Liver (tissue), 9 donors: Measurements from ENCODE around the gene MAP2K3. TPM values are rescaled to one million over a fixed set of nuclear protein-coding genes. Genes with fewer than 3 reads are reported as not detected.

Experiments
- DNase-seq: peaks from one replicate; pipeline ENCODE4 v3.0.0-alpha.2; 2017; ENCODE audit warnings: low spot score
- H3K27ac ChIP-seq, 2 donors: one replicate each; pipeline ENCODE4 v1.7.0; 2013; ENCODE audit warnings: inconsistent platforms in 2 of 2, low read length in 2 of 2, control low read depth in 1 of 2, low read depth in 1 of 2, mild to moderate bottlenecking in 1 of 2
- H3K27me3 ChIP-seq, 4 donors: one replicate each; pipeline versions ENCODE4 v1.6.1 to v1.7.0; 2013; ENCODE audit warnings: low read length in 3 of 4, inconsistent platforms in 1 of 4, mild to moderate bottlenecking in 1 of 4, moderate library complexity in 1 of 4; ENCODE audit not compliant: control insufficient read depth in 4 of 4, insufficient read depth in 4 of 4
- H3K36me3 ChIP-seq, 4 donors: one replicate each; pipeline versions ENCODE4 v1.6.1 to v1.7.0; 2013; ENCODE audit warnings: low read length in 3 of 4, mild to moderate bottlenecking in 3 of 4, low read depth in 1 of 4, moderate library complexity in 1 of 4; ENCODE audit not compliant: control insufficient read depth in 4 of 4, insufficient read depth in 3 of 4
- H3K4me1 ChIP-seq, 4 donors: one replicate each; pipeline versions ENCODE4 v1.6.1 to v1.7.0; 2013; ENCODE audit warnings: low read length in 3 of 4, mild to moderate bottlenecking in 3 of 4, moderate library complexity in 1 of 4; ENCODE audit not compliant: control insufficient read depth in 4 of 4, insufficient read depth in 4 of 4
- H3K4me3 ChIP-seq, 3 donors: one replicate each; pipeline versions ENCODE4 v1.6.1 to v1.7.0; 2013; ENCODE audit warnings: low read length in 3 of 3, control low read depth in 1 of 3, low read depth in 1 of 3, mild to moderate bottlenecking in 1 of 3
- H3K9ac ChIP-seq, 2 donors: one replicate each; pipeline ENCODE4 v1.7.0; 2013; ENCODE audit warnings: low read length in 2 of 2, mild to moderate bottlenecking in 2 of 2, moderate library complexity in 2 of 2, control low read depth in 1 of 2, low read depth in 1 of 2
- H3K9me3 ChIP-seq, 4 donors: one replicate each; pipeline versions ENCODE4 v1.6.1 to v1.7.0; 2013; ENCODE audit warnings: low read length in 3 of 4; ENCODE audit not compliant: control insufficient read depth in 4 of 4
- EGR1 ChIP-seq, 2 donors: IDR thresholded peaks; 2 replicates each; pipeline ENCODE4 v1.6.1; 2016 to 2018; ENCODE audit warnings: antibody characterized with exemption in 2 of 2, low read depth in 2 of 2
- FOXA1 ChIP-seq: IDR thresholded peaks from 2 replicates; pipeline ENCODE4 v1.6.1; 2016; ENCODE audit warnings: antibody characterized with exemption
- FOXA2 ChIP-seq: IDR thresholded peaks from 2 replicates; pipeline ENCODE4 v1.6.1; 2016; ENCODE audit warnings: antibody characterized with exemption
- GABPA ChIP-seq, 2 donors: IDR thresholded peaks in 1 of 2; conservative IDR thresholded peaks in 1 of 2; 2 replicates each; pipeline ENCODE4 v1.6.1; 2016; ENCODE audit warnings: antibody characterized with exemption in 2 of 2, mild to moderate bottlenecking in 1 of 2, moderate library complexity in 1 of 2
- HNF4A ChIP-seq, 2 donors: conservative IDR thresholded peaks; 2 replicates each; pipeline ENCODE4 v1.6.1; 2016; ENCODE audit warnings: antibody characterized with exemption in 2 of 2, mild to moderate bottlenecking in 2 of 2
- HNF4G ChIP-seq: IDR thresholded peaks from 2 replicates; pipeline ENCODE4 v1.6.1; 2016; ENCODE audit warnings: antibody characterized with exemption
- JUND ChIP-seq, 2 donors: IDR thresholded peaks; 2 replicates each; pipeline ENCODE4 v1.6.1; 2016; ENCODE audit warnings: antibody characterized with exemption in 2 of 2
- NR2F2 ChIP-seq: IDR thresholded peaks from 2 replicates; pipeline ENCODE4 v1.6.1; 2016; ENCODE audit warnings: antibody characterized with exemption
- RAD21 ChIP-seq, 2 donors: IDR thresholded peaks; 2 replicates each; pipeline ENCODE4 v1.6.1; 2016; ENCODE audit warnings: antibody characterized with exemption in 2 of 2, mild to moderate bottlenecking in 2 of 2
- RXRA ChIP-seq, 2 donors: IDR thresholded peaks; 2 replicates each; pipeline ENCODE4 v1.6.1; 2017 to 2018; ENCODE audit warnings: antibody characterized with exemption in 2 of 2, mild to moderate bottlenecking in 1 of 2
- SP1 ChIP-seq: IDR thresholded peaks from 2 replicates; pipeline ENCODE4 v1.6.1; 2018; ENCODE audit warnings: antibody characterized with exemption, mild to moderate bottlenecking
- TAF1 ChIP-seq: conservative IDR thresholded peaks from 2 replicates; pipeline ENCODE4 v1.6.1; 2016; ENCODE audit warnings: antibody characterized with exemption, mild to moderate bottlenecking
- YY1 ChIP-seq: IDR thresholded peaks from 2 replicates; pipeline ENCODE4 v1.6.1; 2016; ENCODE audit warnings: antibody characterized with exemption, mild to moderate bottlenecking
- WGBS: extraction: QIAGEN DNeasy Blood & Tissue Kit; methylation state at CpG from one replicate; pipeline ENCODE4 v1.1.7; 2013; 5-methylcytosine and 5-hydroxymethylcytosine counted together
- polyA plus RNA-seq, 2 donors: library from polyadenylated mRNA; stranded (reverse) in 1 of 2; unstranded in 1 of 2; fragments of 200-250 nt in 1 of 2; fragments of >200 nt in 1 of 2; fragmentation: Nextera tagmentation in 1 of 2; extraction: Ambion mirVana in 1 of 2; gene quantifications; one replicate each; pipeline versions ENCODE4 v1.2.1 to v1.2.3, GENCODE V29; 2013 to 2015
- total RNA-seq, 2 donors: library from RNA; depleted of rRNA; stranded (reverse); fragments of >200 nt; gene quantifications; one replicate each; pipeline ENCODE4 v1.2.3, GENCODE V29; 2014
- TF ChIP-seq, protein P1 (sequence below): IDR thresholded peaks from 2 replicates; pipeline ENCODE4 v1.6.1; 2016; ENCODE audit warnings: antibody characterized with exemption
- TF ChIP-seq, protein P2 (sequence below): fragments of 150-350 bp; IDR thresholded peaks from 2 replicates; pipeline ENCODE4 v1.5.1; 2017; ENCODE audit warnings: improper control_type of control experiment, low read depth, low read length; ENCODE audit not compliant: missing input control
- TF ChIP-seq, protein P3 (sequence below): IDR thresholded peaks from 2 replicates; pipeline ENCODE4 v1.6.1; 2016; ENCODE audit warnings: antibody characterized with exemption, mild to moderate bottlenecking
- TF ChIP-seq, protein P4 (sequence below): IDR thresholded peaks from 2 replicates; pipeline ENCODE4 v1.6.1; 2016; ENCODE audit warnings: antibody characterized with exemption
- TF ChIP-seq, protein P5 (sequence below): IDR thresholded peaks from 2 replicates; pipeline ENCODE4 v1.6.1; 2016; ENCODE audit warnings: antibody characterized with exemption
- donor health status: healthy.
- donor health status: healthy.
- donor health status: healthy.
- donor health status: healthy.
- donor health status: healthy.

The MAP2K3 gene
- total and polyA plus RNA-seq, 4 donors, result 21.6 to 88.4 (median 30.5) TPM

DNA sequence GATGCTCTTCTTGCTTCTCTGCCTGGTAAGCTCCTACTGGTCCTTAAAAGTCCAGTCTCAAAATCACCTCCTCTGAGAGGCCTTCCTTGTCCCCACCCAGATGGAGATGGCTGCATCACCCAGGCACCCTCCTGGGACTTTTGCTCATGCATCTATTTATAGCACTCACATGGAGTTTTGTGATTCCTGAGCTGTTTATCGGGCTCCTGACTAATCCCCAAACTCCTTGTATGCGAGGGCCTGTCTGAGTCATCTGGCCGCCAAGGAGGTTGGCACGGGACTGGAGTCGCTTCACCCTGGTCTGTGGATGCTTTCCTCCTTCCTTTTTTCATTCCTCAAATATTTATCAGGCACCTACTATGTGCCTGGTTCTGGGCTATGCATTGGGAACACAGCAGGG lies 2.3 kb upstream of the MAP2K3 start:
- Histone ChIP-seq H3K36me3 (no peaks in the 10 kb centered on the region), H3K27ac (no peak overlapping the region), H3K9me3 (no peaks in the 10 kb centered on the region), H3K4me1 (peaks cover 7 to 19% (median 10%) of the 10 kb centered on the region in 4 donors), H3K4me3 (no peak overlapping the region), H3K9ac (no peak overlapping the region), H3K27me3 (no peaks in the 10 kb centered on the region)
- DNase-seq, result no peak
- TF ChIP-seq, protein P1, sequence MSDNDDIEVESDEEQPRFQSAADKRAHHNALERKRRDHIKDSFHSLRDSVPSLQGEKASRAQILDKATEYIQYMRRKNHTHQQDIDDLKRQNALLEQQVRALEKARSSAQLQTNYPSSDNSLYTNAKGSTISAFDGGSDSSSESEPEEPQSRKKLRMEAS, result no peak
- TF ChIP-seq RXRA (IDR thresholded peaks at IDR 0.05) (no peak), YY1 (no peak), HNF4A (conservative IDR thresholded peaks at IDR 0.05) (no peak), FOXA2 (no peak), TAF1 (no peak), NR2F2 (no peak), JUND (IDR thresholded peaks at IDR 0.05) (no peak)
- TF ChIP-seq, protein P2, sequence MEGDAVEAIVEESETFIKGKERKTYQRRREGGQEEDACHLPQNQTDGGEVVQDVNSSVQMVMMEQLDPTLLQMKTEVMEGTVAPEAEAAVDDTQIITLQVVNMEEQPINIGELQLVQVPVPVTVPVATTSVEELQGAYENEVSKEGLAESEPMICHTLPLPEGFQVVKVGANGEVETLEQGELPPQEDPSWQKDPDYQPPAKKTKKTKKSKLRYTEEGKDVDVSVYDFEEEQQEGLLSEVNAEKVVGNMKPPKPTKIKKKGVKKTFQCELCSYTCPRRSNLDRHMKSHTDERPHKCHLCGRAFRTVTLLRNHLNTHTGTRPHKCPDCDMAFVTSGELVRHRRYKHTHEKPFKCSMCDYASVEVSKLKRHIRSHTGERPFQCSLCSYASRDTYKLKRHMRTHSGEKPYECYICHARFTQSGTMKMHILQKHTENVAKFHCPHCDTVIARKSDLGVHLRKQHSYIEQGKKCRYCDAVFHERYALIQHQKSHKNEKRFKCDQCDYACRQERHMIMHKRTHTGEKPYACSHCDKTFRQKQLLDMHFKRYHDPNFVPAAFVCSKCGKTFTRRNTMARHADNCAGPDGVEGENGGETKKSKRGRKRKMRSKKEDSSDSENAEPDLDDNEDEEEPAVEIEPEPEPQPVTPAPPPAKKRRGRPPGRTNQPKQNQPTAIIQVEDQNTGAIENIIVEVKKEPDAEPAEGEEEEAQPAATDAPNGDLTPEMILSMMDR, result no peak
- 89% methylated on average over 5 of the region's 5 CpGs for WGBS

DNA sequence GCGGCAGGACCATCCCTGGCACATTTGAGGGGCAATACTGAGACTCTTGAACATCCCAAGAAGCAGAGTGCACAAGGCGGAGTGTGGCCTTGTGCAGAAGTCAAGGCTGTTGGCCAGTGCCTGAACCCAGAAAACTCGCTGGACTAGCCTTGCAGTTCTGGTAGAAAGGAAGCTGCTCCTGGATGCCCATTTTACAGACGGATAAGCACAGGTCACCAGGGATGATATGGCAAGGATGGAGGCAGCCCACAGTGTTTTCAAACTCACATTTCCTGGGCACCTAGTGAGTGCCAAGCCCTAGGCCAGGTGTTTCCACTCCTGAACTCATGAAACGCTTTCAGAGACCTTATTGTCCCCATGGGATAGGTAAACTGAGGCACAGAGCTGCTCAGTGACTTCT lies 1.7 kb upstream of the MAP2K3 start:
- WGBS, result 97% methylated on average over 5 of the region's 5 CpGs
- Histone ChIP-seq H3K4me3 (no peak overlapping the region), H3K4me1 (peaks cover 10 to 24% (median 14%) of the 10 kb centered on the region in 4 donors), H3K36me3 (no peaks in the 10 kb centered on the region), H3K27me3 (no peaks in the 10 kb centered on the region), H3K9ac (no peak overlapping the region), H3K9me3 (no peaks in the 10 kb centered on the region), H3K27ac (no peak overlapping the region)
- TF ChIP-seq, protein P3, sequence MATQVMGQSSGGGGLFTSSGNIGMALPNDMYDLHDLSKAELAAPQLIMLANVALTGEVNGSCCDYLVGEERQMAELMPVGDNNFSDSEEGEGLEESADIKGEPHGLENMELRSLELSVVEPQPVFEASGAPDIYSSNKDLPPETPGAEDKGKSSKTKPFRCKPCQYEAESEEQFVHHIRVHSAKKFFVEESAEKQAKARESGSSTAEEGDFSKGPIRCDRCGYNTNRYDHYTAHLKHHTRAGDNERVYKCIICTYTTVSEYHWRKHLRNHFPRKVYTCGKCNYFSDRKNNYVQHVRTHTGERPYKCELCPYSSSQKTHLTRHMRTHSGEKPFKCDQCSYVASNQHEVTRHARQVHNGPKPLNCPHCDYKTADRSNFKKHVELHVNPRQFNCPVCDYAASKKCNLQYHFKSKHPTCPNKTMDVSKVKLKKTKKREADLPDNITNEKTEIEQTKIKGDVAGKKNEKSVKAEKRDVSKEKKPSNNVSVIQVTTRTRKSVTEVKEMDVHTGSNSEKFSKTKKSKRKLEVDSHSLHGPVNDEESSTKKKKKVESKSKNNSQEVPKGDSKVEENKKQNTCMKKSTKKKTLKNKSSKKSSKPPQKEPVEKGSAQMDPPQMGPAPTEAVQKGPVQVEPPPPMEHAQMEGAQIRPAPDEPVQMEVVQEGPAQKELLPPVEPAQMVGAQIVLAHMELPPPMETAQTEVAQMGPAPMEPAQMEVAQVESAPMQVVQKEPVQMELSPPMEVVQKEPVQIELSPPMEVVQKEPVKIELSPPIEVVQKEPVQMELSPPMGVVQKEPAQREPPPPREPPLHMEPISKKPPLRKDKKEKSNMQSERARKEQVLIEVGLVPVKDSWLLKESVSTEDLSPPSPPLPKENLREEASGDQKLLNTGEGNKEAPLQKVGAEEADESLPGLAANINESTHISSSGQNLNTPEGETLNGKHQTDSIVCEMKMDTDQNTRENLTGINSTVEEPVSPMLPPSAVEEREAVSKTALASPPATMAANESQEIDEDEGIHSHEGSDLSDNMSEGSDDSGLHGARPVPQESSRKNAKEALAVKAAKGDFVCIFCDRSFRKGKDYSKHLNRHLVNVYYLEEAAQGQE, result no peak
- TF ChIP-seq RAD21 (IDR thresholded peaks at IDR 0.05) (no peak), GABPA (IDR thresholded peaks at IDR 0.05 in 1 of 2, conservative IDR thresholded peaks at IDR 0.05 in 1 of 2) (no peak), RXRA (IDR thresholded peaks at IDR 0.05) (no peak), TAF1 (no peak), NR2F2 (no peak), JUND (IDR thresholded peaks at IDR 0.05) (no peak), SP1 (no peak), YY1 (no peak), EGR1 (IDR thresholded peaks at IDR 0.05; ENCODE audit: low read depth in 2 of 2) (no peak), FOXA2 (no peak), HNF4A (conservative IDR thresholded peaks at IDR 0.05) (no peak), HNF4G (no peak), FOXA1 (no peak)
- TF ChIP-seq, protein P1, result no peak
- TF ChIP-seq, protein P4, sequence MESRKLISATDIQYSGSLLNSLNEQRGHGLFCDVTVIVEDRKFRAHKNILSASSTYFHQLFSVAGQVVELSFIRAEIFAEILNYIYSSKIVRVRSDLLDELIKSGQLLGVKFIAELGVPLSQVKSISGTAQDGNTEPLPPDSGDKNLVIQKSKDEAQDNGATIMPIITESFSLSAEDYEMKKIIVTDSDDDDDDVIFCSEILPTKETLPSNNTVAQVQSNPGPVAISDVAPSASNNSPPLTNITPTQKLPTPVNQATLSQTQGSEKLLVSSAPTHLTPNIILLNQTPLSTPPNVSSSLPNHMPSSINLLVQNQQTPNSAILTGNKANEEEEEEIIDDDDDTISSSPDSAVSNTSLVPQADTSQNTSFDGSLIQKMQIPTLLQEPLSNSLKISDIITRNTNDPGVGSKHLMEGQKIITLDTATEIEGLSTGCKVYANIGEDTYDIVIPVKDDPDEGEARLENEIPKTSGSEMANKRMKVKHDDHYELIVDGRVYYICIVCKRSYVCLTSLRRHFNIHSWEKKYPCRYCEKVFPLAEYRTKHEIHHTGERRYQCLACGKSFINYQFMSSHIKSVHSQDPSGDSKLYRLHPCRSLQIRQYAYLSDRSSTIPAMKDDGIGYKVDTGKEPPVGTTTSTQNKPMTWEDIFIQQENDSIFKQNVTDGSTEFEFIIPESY, result no peak
- TF ChIP-seq, protein P5, sequence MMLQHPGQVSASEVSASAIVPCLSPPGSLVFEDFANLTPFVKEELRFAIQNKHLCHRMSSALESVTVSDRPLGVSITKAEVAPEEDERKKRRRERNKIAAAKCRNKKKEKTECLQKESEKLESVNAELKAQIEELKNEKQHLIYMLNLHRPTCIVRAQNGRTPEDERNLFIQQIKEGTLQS, result no peak
- TF ChIP-seq, protein P2, result no peak
- DNase-seq, result no peak
